Breast epithelium (tissue), 3 donors: ENCODE results near the gene IGF2BP2.

Experiments
- POLR2A ChIP-seq: fragments of 450-650 bp; IDR thresholded peaks from one replicate; pipeline ENCODE4 v1.6.1; 2016; ENCODE audit warnings: antibody characterized with exemption, mild to moderate bottlenecking, moderate library complexity
- TF ChIP-seq, protein P1 (sequence below), 3 donors: fragments of 450-650 bp; IDR thresholded peaks; one replicate each; pipeline ENCODE4 v1.5.1; 2016 to 2017; ENCODE audit warnings: antibody characterized with exemption in 3 of 3, mild to moderate bottlenecking in 3 of 3, moderate library complexity in 3 of 3

GRCh38 chr3:185623939-185624665 lies 200.7 kb downstream of the IGF2BP2 start:
- TF ChIP-seq, protein P1, sequence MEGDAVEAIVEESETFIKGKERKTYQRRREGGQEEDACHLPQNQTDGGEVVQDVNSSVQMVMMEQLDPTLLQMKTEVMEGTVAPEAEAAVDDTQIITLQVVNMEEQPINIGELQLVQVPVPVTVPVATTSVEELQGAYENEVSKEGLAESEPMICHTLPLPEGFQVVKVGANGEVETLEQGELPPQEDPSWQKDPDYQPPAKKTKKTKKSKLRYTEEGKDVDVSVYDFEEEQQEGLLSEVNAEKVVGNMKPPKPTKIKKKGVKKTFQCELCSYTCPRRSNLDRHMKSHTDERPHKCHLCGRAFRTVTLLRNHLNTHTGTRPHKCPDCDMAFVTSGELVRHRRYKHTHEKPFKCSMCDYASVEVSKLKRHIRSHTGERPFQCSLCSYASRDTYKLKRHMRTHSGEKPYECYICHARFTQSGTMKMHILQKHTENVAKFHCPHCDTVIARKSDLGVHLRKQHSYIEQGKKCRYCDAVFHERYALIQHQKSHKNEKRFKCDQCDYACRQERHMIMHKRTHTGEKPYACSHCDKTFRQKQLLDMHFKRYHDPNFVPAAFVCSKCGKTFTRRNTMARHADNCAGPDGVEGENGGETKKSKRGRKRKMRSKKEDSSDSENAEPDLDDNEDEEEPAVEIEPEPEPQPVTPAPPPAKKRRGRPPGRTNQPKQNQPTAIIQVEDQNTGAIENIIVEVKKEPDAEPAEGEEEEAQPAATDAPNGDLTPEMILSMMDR (IDR thresholded peaks at IDR 0.05): no peak
- TF ChIP-seq POLR2A: no peak
